ENCODE results near the gene LEFTY1. TPM values are rescaled to one million over a fixed set of nuclear protein-coding genes. Genes with fewer than 3 reads are reported as not detected.
A peak's percentile ranks its signal among the peaks of the same experiment; 100 is the strongest.

LEFTY1 gene
- total and polyA plus RNA-seq, 2 of the 13 experiments (the other 11 are each of a cell fraction or from before 2014, with no cell fraction given): 0.29 to 0.79 TPM

DNA sequence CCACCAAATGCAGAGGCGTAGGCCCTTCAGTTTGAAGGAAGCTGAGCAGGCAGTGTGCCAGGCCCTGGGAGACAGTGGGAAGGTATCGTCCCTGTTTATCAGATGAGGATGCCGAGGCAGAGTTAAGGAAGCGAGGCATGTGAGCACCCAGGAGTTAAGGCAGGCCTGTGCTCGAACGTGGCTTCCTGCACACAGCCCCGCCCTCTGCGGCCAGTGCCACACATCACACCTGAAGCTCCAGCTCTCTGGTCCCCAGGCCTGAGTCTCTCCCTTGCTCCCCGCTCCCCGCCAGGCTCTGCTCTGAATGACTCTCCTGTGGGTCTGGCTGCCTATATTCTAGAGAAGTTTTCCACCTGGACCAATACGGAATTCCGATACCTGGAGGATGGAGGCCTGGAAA, 46.9 kb downstream of the LEFTY1 start (continued):
- TF ChIP-seq ZNF788 (CRISPR knock-in tag; IDR thresholded peaks at IDR 0.05; ENCODE audit: borderline replicate concordance): no peak
- TF ChIP-seq CENPT (CRISPR knock-in tag; IDR thresholded peaks at IDR 0.05; ENCODE audit: low read depth): no peak
- TF ChIP-seq RFXAP (CRISPR knock-in tag; IDR thresholded peaks at IDR 0.05; ENCODE audit: borderline replicate concordance): no peak
- TF ChIP-seq CREB1 (IDR thresholded peaks at IDR 0.05): no peak
- no peak for TF ChIP-seq CREB1 (CRISPR knock-in tag; IDR thresholded peaks at IDR 0.05)
- TF ChIP-seq TCF7L2 (IDR thresholded peaks at IDR 0.05; ENCODE audit: low read depth, low read length): no peak
- TF ChIP-seq WIZ (CRISPR knock-in tag; IDR thresholded peaks at IDR 0.05): no peak
- TF ChIP-seq ZFYVE20 (CRISPR knock-in tag; IDR thresholded peaks at IDR 0.05; ENCODE audit: borderline replicate concordance, low read depth): no peak

DNA sequence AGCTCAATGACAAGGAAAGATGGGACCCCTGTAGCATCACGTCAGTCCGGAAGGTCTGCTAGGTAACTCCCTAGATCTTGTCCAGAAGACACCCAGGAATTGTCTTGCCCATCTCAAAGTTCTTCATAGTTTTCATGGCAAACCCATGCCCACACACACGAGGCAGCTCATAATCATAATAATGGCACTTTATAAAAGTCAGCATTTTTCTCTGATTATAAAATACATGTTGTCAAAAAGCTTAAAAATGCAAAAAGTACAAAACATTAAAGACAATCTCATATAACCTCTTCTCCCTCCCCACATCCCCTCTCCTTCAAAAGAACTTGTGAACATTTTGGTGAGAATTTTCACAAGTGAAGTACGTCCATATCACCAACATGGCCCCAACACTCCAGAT, 48.2 kb downstream of the LEFTY1 start:
- ATAC-seq: no peak

More for the DNA sequence above, 48.2 kb downstream of the LEFTY1 start:
- TF ChIP-seq ARNT (IDR thresholded peaks at IDR 0.05) (no peak), MAFK (conservative IDR thresholded peaks at IDR 0.05 in 1 of 2, IDR thresholded peaks at IDR 0.05 in 1 of 2; ENCODE audit: low read length in 2 of 2) (peak in 1 of 2 experiments; percentile 40; a peak in 1 of 4 replicates)
- TF ChIP-seq, protein P1, sequence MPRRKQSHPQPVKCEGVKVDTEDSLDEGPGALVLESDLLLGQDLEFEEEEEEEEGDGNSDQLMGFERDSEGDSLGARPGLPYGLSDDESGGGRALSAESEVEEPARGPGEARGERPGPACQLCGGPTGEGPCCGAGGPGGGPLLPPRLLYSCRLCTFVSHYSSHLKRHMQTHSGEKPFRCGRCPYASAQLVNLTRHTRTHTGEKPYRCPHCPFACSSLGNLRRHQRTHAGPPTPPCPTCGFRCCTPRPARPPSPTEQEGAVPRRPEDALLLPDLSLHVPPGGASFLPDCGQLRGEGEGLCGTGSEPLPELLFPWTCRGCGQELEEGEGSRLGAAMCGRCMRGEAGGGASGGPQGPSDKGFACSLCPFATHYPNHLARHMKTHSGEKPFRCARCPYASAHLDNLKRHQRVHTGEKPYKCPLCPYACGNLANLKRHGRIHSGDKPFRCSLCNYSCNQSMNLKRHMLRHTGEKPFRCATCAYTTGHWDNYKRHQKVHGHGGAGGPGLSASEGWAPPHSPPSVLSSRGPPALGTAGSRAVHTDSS (CRISPR knock-in tag; conservative IDR thresholded peaks at IDR 0.05): no peak
- H3K27me3 ChIP-seq (ENCODE audit: control insufficient read depth in 1 of 2, insufficient read depth in 2 of 2, low read length in 2 of 2): no peaks in the 10 kb centered on the region
- CTCF ChIA-PET (ENCODE audit: low intra/inter-chr PET ratio, low total read pairs): no interaction called here
- in situ Hi-C loops (cut with HindIII; ENCODE audit: extremely low pct_ligation_motif_present, low pct_unique_long_range_greater_than_20kb): no loop called here
- TSS peak; percentile 26 for BruUV-seq (replicated peaks)
- no peaks in the 10 kb centered on the region for H3K79me2 ChIP-seq (ENCODE audit: insufficient read depth, low read length)
- WGBS (ENCODE audit: low lambda C conversion rate): 97% methylated on average over 4 of the region's 4 CpGs
- no peak overlapping the region for H3K9ac ChIP-seq (ENCODE audit: insufficient read depth, low read depth, low read length)
- FAIRE-seq (no peak), DNase-seq (ENCODE audit: low spot score) (no peak)
- no peak overlapping the region for H3K4me2 ChIP-seq (ENCODE audit: low read depth, low read length)
- H3K4me3 ChIP-seq (replicated peaks in 1 of 3; ENCODE audit: insufficient read depth in 1 of 3, low read depth in 2 of 3, low read length in 3 of 3): no peak overlapping the region
- H3K9me3 ChIP-seq (ENCODE audit: low read length): no peaks in the 10 kb centered on the region
- no peak overlapping the region for H2AFZ ChIP-seq (ENCODE audit: low read length)
- POLR2A ChIA-PET: interaction anchor here (1.0 kb wide), 1 partner anchor 63 kb away, joined by 3 read pairs; no protein-coding TSS in a partner anchor
- H3K27ac ChIP-seq (ENCODE audit: extremely low read length, insufficient read depth, low read length): no peak overlapping the region
- H4K20me1 ChIP-seq (ENCODE audit: insufficient read depth, low read length): peaks cover 4% of the 10 kb centered on the region; the same call in 1 of the 2 replicates
- peaks cover 13 to 45% of the 10 kb centered on the region in 2 experiments for H3K36me3 ChIP-seq (replicated peaks in 1 of 2; ENCODE audit: control insufficient read depth in 1 of 2, insufficient read depth in 2 of 2, low read length in 2 of 2)
- intact Hi-C loops (cut with micrococcal nuclease; ENCODE audit: unreplicated experiment): no loop called here
- H3K4me1 ChIP-seq (ENCODE audit: insufficient read depth, low read length): no peaks in the 10 kb centered on the region
